ENCODE data around the gene ZFR2. TPM values are rescaled to one million over a fixed set of nuclear protein-coding genes. Genes with fewer than 3 reads are reported as not detected.

The ZFR2 gene
- total and polyA plus RNA-seq, 2 of the 8 experiments (the other 6 are each of a cell fraction or from before 2014, with no cell fraction given), result 14.5 to 28.4 TPM

DNA sequence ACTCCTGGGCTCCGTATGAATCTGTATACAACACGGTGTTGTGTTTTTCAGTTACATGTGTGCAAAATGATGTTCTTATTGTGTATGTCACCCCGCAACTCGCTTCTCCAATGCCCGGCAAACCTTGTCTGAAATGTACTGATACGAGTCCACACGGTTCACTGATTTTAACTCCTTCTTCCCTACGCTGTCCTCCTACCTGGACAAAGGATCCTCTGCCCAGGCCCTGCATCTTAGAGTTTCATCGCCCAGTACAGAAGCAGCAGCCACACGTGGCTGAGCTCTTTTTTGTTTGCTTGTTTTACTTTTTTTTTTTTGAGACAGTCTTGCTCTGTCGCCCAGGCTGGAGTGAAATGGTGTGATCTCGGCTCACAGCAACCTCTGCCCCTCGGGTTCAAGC, 28.9 kb downstream of the ZFR2 start:
- peaks cover 6 to 11% of the 10 kb centered on the region in 2 experiments for H3K9me3 ChIP-seq (ENCODE audit: insufficient read depth in 2 of 2, low read depth in 1 of 2, low read length in 1 of 2)
- no peaks in the 10 kb centered on the region for H3K27me3 ChIP-seq (replicated peaks in 1 of 4; ENCODE audit: control insufficient read depth in 3 of 4, extremely low read depth in 1 of 4, insufficient read depth in 3 of 4, low read length in 3 of 4)
- H2BK15ac ChIP-seq (ENCODE audit: low read length), result no peak overlapping the region
- H4K20me1 ChIP-seq (replicated peaks in 1 of 2; ENCODE audit: control insufficient read depth in 1 of 2, insufficient read depth in 2 of 2, low read length in 2 of 2), result no peaks in the 10 kb centered on the region
- H4K91ac ChIP-seq (replicated peaks; ENCODE audit: insufficient read length, low read length), result no peak overlapping the region
- H3K23me2 ChIP-seq (ENCODE audit: low read depth, low read length), result no peaks in the 10 kb centered on the region
- CTCF ChIA-PET (ENCODE audit: partially characterized antibody), result interaction anchor here (1.0 to 3.0 kb wide), 4 partner anchors 9 to 19 kb away, joined by 3 to 21 read pairs (median 8); no protein-coding TSS in a partner anchor
- H3K4me2 ChIP-seq (ENCODE audit: insufficient read depth in 1 of 2, low read depth in 2 of 2, low read length in 2 of 2), result no peak overlapping the region
- no peaks in the 10 kb centered on the region for H3K79me1 ChIP-seq (ENCODE audit: low read depth, low read length)
- no peak for FAIRE-seq
- POLR2A ChIA-PET (ENCODE audit: partially characterized antibody), result interaction anchor here (0.6 kb wide), 1 partner anchor 146 kb away, joined by 4 read pairs; the partner anchor contains the start of gene EEF2
- no peak overlapping the region for H4K5ac ChIP-seq (ENCODE audit: insufficient read length, low read depth, low read length)
- H3K4me1 ChIP-seq (replicated peaks in 1 of 4; ENCODE audit: control insufficient read depth in 3 of 4, insufficient read depth in 4 of 4, low read length in 3 of 4), result no peaks in the 10 kb centered on the region
- no peak overlapping the region for H2BK5ac ChIP-seq (ENCODE audit: low read depth, low read length)
- no peak overlapping the region for H3K27ac ChIP-seq (ENCODE audit: low read depth, low read length)
- no peak for DNase-seq (ENCODE audit: low read depth in 1 of 2, low spot score in 2 of 2)
- H2BK20ac ChIP-seq (ENCODE audit: low read length), result no peak overlapping the region
- H3K14ac ChIP-seq (ENCODE audit: insufficient read length), result no peak overlapping the region
- no peaks in the 10 kb centered on the region for H3K36me3 ChIP-seq (ENCODE audit: control insufficient read depth in 2 of 4, insufficient read depth in 4 of 4, low read length in 3 of 4)
- H3K4me3 ChIP-seq (ENCODE audit: extremely low read depth in 1 of 4, insufficient read depth in 2 of 4, low read depth in 3 of 4, low read length in 4 of 4), result no peak overlapping the region
- no peak overlapping the region for H3K4ac ChIP-seq (replicated peaks; ENCODE audit: insufficient read length, low read depth, low read length)
- no peak overlapping the region for H2BK120ac ChIP-seq (replicated peaks; ENCODE audit: low read depth, low read length)
- TF ChIP-seq KDM4A (IDR thresholded peaks at IDR 0.05; ENCODE audit: low read depth, low read length, severe bottlenecking) (no peak), POLR2AphosphoS5 (IDR thresholded peaks at IDR 0.05; ENCODE audit: low read depth, low read length) (no peak), RXRA (IDR thresholded peaks at IDR 0.05; ENCODE audit: insufficient read depth, low read depth, low read length) (no peak)
- no peak overlapping the region for H3K23ac ChIP-seq (ENCODE audit: insufficient read length)
- no peak overlapping the region for H3K9ac ChIP-seq (replicated peaks in 1 of 4; ENCODE audit: extremely low read depth in 1 of 4, low read depth in 3 of 4, low read length in 3 of 4)
- no peak overlapping the region for H3K56ac ChIP-seq (replicated peaks; ENCODE audit: insufficient read length, low read depth, low read length)
- WGBS, 2 experiments (ENCODE audit: extremely low coverage in 1 of 2, insufficient coverage in 1 of 2, insufficient read length in 1 of 2, insufficient replicate concordance in 2 of 2, low coverage in 1 of 2, low lambda C conversion rate in 2 of 2, missing lambda C conversion rate in 1 of 2), result 86% methylated on average over 13 of the region's 13 CpGs; no CpG with 5 or more reads in 1 of the 2 experiments
- no peak overlapping the region for H2BK12ac ChIP-seq (ENCODE audit: low read depth, low read length)
- no peak overlapping the region for H3K18ac ChIP-seq (ENCODE audit: extremely low read depth, low read length)
- H2AK5ac ChIP-seq (ENCODE audit: low read depth, low read length), result no peak overlapping the region
- no peaks in the 10 kb centered on the region for H3K79me2 ChIP-seq (ENCODE audit: control insufficient read depth in 1 of 2, insufficient read depth in 2 of 2, low read length in 2 of 2)
- H4K8ac ChIP-seq (ENCODE audit: extremely low read depth, insufficient read depth, low read length), result no peak overlapping the region
- H2AFZ ChIP-seq (ENCODE audit: low read length), result no peak overlapping the region

Measured in H1 (cell line).